WTC11 (cell line): ENCODE results near the gene CELF4. TPM values are rescaled to one million over a fixed set of nuclear protein-coding genes. Genes with fewer than 3 reads are reported as not detected.

Source experiments
- ATAC-seq: fragments of 200-7000 bp; cut with Tn5 transposase; 2 replicates; pipeline ENCODE4 v1.10.0; 2021; ENCODE audit warnings: mild to moderate bottlenecking, moderate library complexity
- CTCF ChIA-PET: fragments of 300-600 bp; sonication (Branson Sonifier 250); formaldehyde crosslinking; loops from one replicate; lab custom pipeline; 2021; ENCODE audit warnings: antibody characterized with exemption; lab: Charles Lee
- POLR2A ChIA-PET: fragments of 350-600 bp; sonication (Branson Sonifier 250); formaldehyde crosslinking; loops from one replicate; lab custom pipeline; 2021; ENCODE audit warnings: antibody characterized with exemption; lab: Charles Lee
- DNase-seq: peaks from one replicate; pipeline ENCODE4 v3.0.0; 2021; ENCODE audit warnings: low spot score
- H3K27ac Mint-ChIP-seq: 2 replicates; pipeline ENCODE4 v1.8.0; 2021; ENCODE audit warnings: mixed read lengths
- H3K27me3 Mint-ChIP-seq: 2 replicates; pipeline ENCODE4 v1.8.0; 2021; ENCODE audit warnings: low read depth, mild to moderate bottlenecking, moderate library complexity, mixed read lengths
- H3K36me3 Mint-ChIP-seq: 2 replicates; pipeline ENCODE4 v1.8.0; 2021; ENCODE audit warnings: mixed read lengths
- H3K4me1 Mint-ChIP-seq: 2 replicates; pipeline ENCODE4 v1.8.0; 2022; ENCODE audit warnings: mixed read lengths
- H3K4me3 Mint-ChIP-seq: 2 replicates; pipeline ENCODE4 v1.8.0; 2021; ENCODE audit warnings: mild to moderate bottlenecking, moderate library complexity, mixed read lengths
- H3K9me3 Mint-ChIP-seq: 2 replicates; pipeline ENCODE4 v1.8.0; 2021; ENCODE audit warnings: mixed read lengths
- E2F5 ChIP-seq: sonication (generic); formaldehyde crosslinking; IDR thresholded peaks from 2 replicates; pipeline ENCODE4 v1.8.1; 2022; ENCODE audit warnings: mild to moderate bottlenecking, moderate library complexity, missing genetic modification reagents
- ERG ChIP-seq: fragments of 250-450 bp; sonication (Bioruptor Pico); IDR thresholded peaks from 2 replicates; pipeline ENCODE4 v1.8.0; 2021; ENCODE audit warnings: mild to moderate bottlenecking
- FOXK1 ChIP-seq: sonication (generic); formaldehyde crosslinking; IDR thresholded peaks from 2 replicates; pipeline ENCODE4 v1.8.0; 2022; ENCODE audit warnings: mild to moderate bottlenecking, moderate library complexity, missing genetic modification reagents
- HMGXB4 ChIP-seq: sonication (generic); formaldehyde crosslinking; IDR thresholded peaks from 2 replicates; pipeline ENCODE4 v1.8.1; 2023; ENCODE audit warnings: mild to moderate bottlenecking, moderate library complexity, missing genetic modification reagents
- JUN ChIP-seq: sonication (generic); formaldehyde crosslinking; IDR thresholded peaks from 2 replicates; pipeline ENCODE4 v1.8.0; 2023; ENCODE audit warnings: mild to moderate bottlenecking, missing genetic modification reagents
- KAT7 ChIP-seq: sonication (generic); formaldehyde crosslinking; IDR thresholded peaks from 2 replicates; pipeline ENCODE4 v1.8.1; 2023; ENCODE audit warnings: missing genetic modification reagents, mild to moderate bottlenecking, borderline replicate concordance
- MAX ChIP-seq: sonication (generic); formaldehyde crosslinking; IDR thresholded peaks from 2 replicates; pipeline ENCODE4 v1.8.0; 2022; ENCODE audit warnings: mild to moderate bottlenecking, missing genetic modification reagents
- MXD4 ChIP-seq: fragments of 250-450 bp; sonication (Bioruptor Pico); IDR thresholded peaks from 2 replicates; pipeline ENCODE4 v1.8.0; 2021; ENCODE audit warnings: mild to moderate bottlenecking, moderate library complexity, borderline replicate concordance
- MYBL2 ChIP-seq: sonication (generic); formaldehyde crosslinking; IDR thresholded peaks from 2 replicates; pipeline ENCODE4 v1.8.1; 2023; ENCODE audit warnings: mild to moderate bottlenecking, moderate library complexity, missing genetic modification reagents
- PRDM15 ChIP-seq: sonication (generic); formaldehyde crosslinking; IDR thresholded peaks from 2 replicates; pipeline ENCODE4 v1.8.0; 2022; ENCODE audit warnings: missing genetic modification reagents
- TEAD1 ChIP-seq: sonication (generic); formaldehyde crosslinking; IDR thresholded peaks from 2 replicates; pipeline ENCODE4 v1.8.0; 2022; ENCODE audit warnings: mild to moderate bottlenecking, missing genetic modification reagents
- ZMAT4 ChIP-seq: fragments of 250-450 bp; sonication (Bioruptor Pico); IDR thresholded peaks from 2 replicates; pipeline ENCODE4 v1.9.0; 2021; ENCODE audit warnings: mild to moderate bottlenecking
- ZNF219 ChIP-seq: sonication (generic); formaldehyde crosslinking; IDR thresholded peaks from 2 replicates; pipeline ENCODE4 v1.8.0; 2023; ENCODE audit warnings: missing genetic modification reagents, mild to moderate bottlenecking, borderline replicate concordance
- ZNF396 ChIP-seq: fragments of 250-450 bp; sonication (Bioruptor Pico); IDR thresholded peaks from 2 replicates; pipeline ENCODE4 v1.8.0; 2021; ENCODE audit warnings: mild to moderate bottlenecking, moderate library complexity, borderline replicate concordance
- ZNF512 ChIP-seq: sonication (generic); formaldehyde crosslinking; IDR thresholded peaks from 2 replicates; pipeline ENCODE4 v1.8.1; 2022; ENCODE audit warnings: missing genetic modification reagents, borderline replicate concordance
- ZSCAN18 ChIP-seq: fragments of 250-450 bp; sonication (Bioruptor Pico); IDR thresholded peaks from 2 replicates; pipeline ENCODE4 v2.1.2; 2022; ENCODE audit warnings: mild to moderate bottlenecking, moderate library complexity
- total RNA-seq: library from RNA; stranded (reverse); gene quantifications from 3 replicates; pipeline ENCODE4 v1.2.3, GENCODE V29; 2021

Gene CELF4
- total RNA-seq, 1 experiment from 2014 or later = 2.9 TPM

- no peak for TF ChIP-seq MXD4 (CRISPR knock-in tag)
- TF ChIP-seq TEAD1 (CRISPR knock-in tag) = no peak
- no peak for TF ChIP-seq HMGXB4 (CRISPR knock-in tag)
- no peak for TF ChIP-seq MAX
- no peak for TF ChIP-seq ZNF512
Measured at GRCh38 chr18:37550118-37550875, 15.3 kb downstream of the CELF4 start (continued).

GRCh38 chr18:37548679-37549289 is 16.8 kb downstream of the CELF4 start:
- H3K4me1 Mint-ChIP-seq = peaks cover 4% of the 10 kb centered on the region
- no peaks in the 10 kb centered on the region for H3K36me3 Mint-ChIP-seq
- ChIA-PET POLR2A (no interaction called here), CTCF (no interaction called here)
- H3K27me3 Mint-ChIP-seq = peaks cover 23% of the 10 kb centered on the region
- TF ChIP-seq KAT7 (CRISPR knock-in tag) (no peak), JUN (CRISPR knock-in tag) (no peak), ERG (no peak), PRDM15 (CRISPR knock-in tag) (no peak), ZNF219 (no peak), FOXK1 (CRISPR knock-in tag) (no peak), HMGXB4 (CRISPR knock-in tag) (no peak), MYBL2 (CRISPR knock-in tag) (no peak), ZSCAN18 (CRISPR knock-in tag) (no peak), ZMAT4 (CRISPR knock-in tag) (no peak), ZNF396 (no peak), E2F5 (CRISPR knock-in tag) (no peak)
- DNase-seq (no peak), ATAC-seq (no peak)
- H3K9me3 Mint-ChIP-seq = no peaks in the 10 kb centered on the region
- no peak overlapping the region for H3K4me3 Mint-ChIP-seq
- H3K27ac Mint-ChIP-seq = no peak overlapping the region
